Activated CD4-positive, alpha-beta T cell treated with anti-CD3 and anti-CD28 coated beads, Interleukin-2, amount 50 U/mL, for 4 hours (primary cell): Measurements from ENCODE around the gene NFYA.

Experiments used
- DNase-seq, 2 experiments: peaks; one replicate each; pipeline ENCODE4 v3.0.0-alpha.2; 2020

NFYA gene

DNA sequence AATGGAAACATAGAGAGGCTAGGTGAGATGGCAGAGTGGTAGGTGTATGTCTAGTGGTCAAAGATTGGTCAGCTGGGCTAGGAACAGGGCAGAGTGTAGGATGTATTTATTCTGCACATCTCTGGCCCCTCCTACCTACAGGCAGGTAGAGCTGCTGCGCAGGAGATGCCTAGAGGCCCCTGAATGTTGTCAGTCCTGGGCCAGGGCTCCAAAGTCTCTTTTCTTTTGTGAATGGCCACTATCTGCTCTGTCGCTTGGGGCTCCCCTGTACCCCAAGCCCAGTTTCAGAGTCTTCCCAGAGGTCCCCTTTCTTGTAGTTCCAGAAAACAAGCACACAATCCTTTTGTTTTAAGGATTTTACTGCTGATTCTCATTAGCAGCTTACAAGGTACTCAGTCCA, 25.5 kb upstream of the NFYA start:
- no peak for DNase-seq

DNA sequence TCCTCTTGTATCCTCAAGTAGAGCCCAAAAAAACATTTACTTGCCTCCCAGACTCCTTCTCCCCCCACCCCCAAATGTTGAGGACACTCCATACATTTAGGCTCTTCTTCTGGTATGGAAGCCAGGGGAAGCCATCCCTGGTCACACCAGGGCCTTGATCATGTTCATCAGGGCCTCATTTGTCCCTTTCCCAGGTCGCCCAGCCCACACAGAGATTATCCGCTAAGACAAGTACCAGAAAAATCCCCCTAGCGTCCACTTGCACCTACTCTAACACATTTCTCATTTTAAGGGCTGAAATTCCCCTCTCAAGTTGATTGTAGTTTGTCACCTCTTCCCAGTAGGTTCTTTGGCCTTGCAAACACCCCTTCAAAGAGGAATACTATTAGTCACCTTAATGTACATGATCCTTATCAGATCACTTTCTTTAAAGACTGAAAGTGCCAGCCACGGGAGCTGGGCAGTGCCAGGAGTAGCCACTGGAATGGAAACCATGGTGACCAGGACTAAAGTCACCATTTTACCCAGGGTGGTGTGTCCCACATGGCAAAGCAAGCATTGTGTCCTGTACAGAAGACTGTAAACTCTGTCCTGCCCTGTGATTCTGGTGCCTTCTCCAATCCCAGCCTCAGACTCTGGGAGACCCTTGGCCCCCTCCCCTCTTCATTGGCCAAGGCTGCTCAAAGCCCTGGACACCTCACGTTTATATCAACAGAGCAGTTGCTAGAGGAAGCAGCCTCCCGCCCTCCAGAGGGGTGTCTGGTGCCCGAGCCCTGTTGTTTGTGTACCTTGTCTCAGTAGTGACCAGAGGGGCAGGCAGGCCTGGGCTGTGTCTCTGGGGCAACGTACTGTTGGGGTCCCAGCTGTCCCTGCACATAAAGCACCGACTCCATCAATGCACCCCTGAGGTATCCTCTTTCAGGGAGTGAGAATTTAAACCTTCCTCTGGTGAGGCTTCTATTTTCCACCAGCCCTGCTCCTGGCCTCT, 24.7 kb upstream of the NFYA start:
- no peak for DNase-seq

DNA sequence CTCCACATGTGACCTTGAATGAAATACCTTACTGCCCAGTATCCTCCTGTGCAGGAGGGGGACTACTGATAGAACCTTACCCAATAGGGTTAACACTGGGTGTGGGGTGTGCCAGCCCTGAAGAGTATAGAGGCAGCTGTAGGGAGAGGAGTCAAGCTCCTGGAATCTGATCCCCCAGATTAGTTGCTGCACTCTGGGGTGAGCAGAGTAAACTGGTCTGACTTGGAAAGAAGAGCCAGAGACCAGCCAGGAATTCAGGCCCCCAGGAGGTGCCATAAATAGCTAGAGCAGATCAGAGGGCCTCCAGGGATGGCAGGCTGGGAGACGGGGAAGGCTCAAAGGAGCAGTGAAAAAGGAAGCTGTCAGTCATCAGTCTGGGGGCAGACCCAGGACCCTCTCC, 23.3 kb upstream of the NFYA start:
- no peak for DNase-seq

DNA sequence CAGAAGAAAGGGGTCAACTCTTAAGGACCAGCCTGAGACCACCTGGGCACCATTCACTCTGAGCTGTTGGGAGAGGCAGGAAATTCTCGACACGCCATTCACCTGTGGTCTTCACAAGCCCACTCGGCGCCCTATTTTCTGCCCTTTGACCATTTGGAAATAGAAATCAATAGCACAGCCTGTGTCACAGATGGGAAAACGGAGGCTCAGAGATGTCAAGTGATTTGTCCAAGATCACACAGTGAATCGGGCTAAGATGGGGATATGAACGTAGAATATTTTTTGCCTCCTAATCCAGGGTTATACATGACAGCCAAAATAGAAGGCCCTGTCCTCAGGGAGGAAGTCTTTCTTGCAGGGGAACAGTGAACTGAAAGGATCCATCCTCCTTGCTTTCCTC, 22.8 kb upstream of the NFYA start:
- DNase-seq = no peak

DNA sequence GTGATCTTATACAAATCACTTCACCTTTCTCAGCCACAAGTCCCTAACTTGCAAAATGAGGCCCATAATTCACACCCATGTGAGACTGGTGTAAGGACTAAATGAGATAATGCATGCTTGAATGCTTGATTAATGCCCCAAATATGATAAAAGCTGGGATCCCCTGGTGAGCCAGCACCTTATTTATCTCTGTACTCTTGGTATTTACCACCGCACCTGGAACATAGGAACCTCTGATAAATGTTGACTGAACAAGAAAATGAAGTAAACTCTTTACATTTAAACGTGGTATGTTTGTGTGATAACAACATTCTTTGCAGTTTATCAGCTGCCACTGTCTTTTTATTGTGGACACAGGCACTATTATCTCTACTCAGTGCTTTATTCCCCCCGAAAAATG, 22.2 kb upstream of the NFYA start:
- no peak for DNase-seq

DNA sequence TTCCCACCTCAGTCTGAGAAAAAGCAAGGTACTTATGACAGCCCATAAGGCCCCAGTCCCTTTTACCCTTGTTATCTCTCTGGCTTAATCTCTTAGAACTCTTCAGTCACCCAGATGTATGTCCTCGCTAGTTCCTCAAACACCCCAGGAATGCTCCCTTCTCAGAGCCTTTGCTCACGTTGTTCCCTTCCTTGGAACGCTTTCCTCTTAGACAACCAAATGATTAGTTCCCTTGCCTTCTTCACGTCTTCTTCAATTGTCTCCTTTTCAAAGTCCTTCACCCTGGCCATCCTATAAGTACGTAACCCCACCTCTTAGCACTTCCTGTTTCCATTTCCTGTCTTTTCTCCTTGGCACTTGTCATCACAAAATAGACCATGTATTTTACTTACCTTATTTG, 20.9 kb upstream of the NFYA start:
- no peak for DNase-seq

DNA sequence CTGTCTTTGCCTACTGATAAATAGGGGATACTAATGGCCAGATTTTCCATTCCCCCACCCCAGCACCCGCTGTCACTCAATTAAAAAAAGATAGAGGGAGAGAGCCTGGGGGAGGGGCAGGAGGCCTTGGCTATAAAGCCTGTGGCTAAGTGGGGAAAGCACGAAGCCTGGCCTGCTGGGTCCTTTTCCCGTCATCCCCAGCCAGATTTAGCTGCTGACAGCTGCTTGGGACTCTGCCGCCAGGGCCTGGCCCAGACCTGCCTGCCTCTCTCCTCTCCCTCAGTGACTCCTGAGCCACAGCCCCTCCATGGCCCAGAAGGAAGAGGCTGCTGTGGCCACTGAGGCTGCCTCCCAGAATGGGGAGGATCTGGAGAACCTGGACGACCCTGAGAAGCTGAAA, 19.7 kb upstream of the NFYA start, which contains the start of gene APOBEC2:
Gene APOBEC2 (plus strand): TSS at position 162 of the 400 bp plus-strand sequence. CDS start 146 bp downstream, at position 308.
- no peak for DNase-seq

DNA sequence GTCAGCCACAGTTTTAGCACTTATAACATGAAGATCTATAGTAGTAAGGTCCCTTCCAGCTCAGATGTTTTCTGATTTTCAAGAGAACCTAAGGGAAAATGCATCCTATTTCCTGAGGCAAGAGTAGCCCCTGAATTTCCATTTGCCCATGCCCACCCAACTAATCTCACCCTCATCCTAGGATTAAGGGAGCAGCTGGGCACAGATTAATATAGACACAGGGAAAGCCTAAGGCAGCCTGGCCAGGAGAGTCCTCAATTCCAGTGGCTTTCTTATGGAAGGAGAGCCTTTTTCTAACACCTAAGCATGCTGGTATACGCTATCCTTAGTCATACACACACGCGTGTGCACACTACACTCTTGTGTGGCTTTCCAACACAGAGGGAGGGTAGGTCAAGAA, 18.3 kb upstream of the NFYA start:
- DNase-seq = no peak

DNA sequence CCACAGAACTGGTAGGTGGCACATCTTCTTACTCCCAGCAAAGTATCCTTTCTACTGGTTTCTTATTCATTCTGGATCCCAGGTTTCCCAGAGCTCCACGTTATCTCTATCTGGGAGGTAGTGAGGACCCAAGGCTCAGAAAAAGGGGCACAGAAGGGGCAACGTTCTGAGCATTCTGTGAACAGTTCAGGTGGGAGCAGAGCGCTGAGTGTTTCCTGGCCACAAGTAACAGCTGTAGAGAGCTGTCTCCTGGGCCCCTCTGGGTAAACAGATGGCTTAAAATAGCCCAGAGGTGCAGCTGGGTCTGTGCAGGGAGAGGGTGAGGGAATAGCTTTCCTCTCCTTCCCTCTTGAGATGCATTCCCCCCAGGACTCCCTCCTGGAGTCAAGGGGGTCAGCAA, 17.6 kb upstream of the NFYA start:
- DNase-seq = no peak

DNA sequence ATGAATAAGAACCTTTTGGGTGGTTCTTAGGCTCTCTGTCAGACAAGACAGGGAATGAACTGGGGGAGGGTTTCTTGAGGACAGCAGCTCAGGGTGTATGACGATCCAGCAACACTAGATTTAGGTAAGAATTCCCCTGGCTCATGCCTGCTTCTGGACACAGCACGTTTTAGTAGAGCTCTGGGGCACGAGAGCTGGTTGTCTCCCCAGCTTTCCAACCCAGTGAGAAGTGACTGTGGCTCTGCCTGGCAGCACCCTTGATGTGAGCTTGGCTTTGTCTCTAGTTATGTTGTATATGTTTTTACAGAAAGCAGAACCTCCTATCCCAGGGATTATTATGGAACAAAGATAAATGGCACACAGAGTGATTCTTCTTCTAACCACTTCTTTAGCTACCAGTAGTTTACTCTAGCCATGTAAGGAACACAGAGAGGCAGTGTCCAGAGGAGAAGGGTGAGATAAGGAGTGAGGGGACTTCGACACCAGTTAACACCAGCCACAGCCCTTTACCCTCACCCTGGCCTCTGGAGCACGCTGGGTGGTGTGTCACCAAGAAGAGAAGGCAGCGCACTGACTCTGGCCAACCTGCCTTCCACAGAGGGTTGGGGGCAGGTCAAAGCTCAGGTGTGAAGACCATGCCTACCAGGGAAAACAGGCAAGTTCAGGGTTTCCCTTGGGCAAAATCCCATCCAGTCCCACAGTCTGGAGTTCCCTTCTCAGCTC, 15.8 kb upstream of the NFYA start:
- DNase-seq = no peak

DNA sequence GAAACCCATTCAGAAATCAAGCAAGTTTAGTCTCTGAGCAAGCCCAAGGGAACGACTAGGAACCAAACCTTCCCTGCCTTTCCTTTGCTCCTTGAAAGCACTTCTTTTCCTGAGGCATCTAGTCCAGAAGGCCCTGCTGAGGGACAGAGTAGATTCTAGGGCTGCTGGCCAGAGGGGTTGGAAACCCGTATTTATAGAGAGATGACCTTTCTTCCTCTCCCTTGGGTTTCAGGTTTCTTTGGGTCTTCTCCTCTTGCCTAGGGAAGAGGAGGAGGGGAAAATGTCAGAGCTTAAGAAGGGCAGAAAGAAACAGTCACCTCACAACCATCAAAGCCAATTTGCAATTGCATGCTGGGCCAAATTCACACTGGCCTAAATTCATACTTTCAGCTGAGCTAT, 14.0 kb upstream of the NFYA start:
- DNase-seq = no peak

DNA sequence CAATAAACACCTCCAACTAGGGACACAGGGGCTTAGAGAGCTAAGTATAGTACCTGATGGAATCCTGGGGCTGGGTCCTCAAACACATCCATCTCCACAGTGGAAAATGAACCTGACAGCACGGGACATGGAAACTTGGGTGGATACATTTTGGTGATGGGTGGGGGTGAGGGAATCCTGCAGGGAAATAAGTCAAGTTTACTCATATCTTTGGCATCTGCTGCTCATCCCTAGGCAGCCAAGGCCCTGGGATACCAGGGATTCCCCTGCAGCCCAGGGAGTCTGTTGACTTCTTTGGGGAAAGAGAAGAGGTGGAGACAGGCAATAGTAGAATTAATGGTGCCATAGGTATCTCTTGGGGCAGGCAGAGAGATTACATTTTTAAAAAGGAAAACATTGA, 13.2 kb upstream of the NFYA start:
- DNase-seq = no peak

DNA sequence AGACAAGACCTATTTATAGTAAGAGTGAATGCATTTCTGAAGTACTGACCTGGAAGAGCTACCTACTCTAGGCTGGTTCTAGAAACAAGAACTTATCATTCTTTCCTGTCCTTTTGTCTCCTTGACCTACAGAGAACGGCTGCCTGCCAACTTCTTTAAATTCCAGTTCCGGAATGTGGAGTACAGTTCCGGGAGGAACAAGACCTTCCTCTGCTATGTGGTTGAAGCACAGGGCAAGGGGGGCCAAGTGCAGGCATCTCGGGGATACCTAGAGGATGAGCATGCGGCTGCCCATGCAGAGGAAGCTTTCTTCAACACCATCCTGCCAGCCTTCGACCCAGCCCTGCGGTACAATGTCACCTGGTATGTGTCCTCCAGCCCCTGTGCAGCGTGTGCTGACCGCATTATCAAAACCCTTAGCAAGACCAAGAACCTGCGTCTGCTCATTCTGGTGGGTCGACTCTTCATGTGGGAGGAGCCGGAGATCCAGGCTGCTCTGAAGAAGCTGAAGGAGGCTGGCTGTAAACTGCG, 11.5 kb upstream of the NFYA start:
- DNase-seq = no peak

DNA sequence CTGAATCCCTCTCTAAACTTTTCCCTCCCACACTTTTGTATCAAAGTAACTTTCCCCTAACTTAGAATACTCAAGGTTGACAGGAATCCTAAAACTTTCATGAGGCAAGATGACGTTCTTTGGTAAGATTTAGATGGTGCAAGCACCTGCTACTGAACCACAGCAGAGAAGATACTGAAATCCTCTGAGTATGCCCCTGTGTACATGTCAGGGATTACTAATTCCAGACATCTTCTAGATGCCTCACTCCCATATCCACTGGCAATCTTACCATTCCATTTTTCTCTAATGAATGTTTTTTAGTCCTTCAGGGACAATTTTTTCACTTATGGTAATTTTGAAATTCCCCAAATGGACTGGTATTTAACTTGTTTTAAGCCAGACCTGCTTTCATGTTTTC, 10.7 kb upstream of the NFYA start:
- no peak for DNase-seq

DNA sequence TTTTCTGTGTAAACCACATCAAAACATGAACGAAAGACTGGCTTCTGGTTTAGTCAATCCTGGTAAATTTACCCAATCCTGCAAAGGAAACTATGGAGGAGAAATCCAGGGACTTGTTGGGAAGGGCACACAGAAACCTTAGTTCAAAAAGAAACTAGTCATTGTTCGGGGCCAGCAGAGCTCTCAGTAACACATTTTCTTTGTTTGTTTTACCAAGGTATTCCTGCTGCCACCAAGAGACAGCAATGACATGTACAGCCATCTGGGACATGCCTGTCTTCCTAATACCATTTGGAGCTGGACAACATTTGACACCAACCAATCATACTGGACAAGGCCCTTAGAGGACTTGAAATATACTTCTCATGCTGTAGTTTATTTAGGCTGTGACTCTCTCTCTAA, 8.9 kb upstream of the NFYA start:
- no peak for DNase-seq

DNA sequence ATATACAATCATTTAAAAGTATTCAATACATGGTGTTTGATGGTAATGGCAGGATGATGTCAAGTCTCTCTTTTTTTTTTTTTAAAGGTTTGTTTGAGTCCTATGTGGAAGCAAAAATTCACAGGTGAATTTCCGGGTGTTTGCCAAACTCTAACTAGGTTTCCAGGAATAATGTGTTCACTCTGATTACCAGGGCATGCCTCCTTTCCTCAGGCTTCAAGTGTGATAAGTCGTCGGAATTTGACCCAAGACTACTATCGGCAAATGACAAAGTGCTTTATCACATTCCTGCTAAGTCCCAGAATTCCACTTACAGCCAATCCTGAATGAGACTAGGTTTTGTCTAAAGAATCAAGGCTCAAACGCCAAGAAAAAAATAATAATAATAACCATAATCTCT, 7.9 kb upstream of the NFYA start:
- DNase-seq = no peak

DNA sequence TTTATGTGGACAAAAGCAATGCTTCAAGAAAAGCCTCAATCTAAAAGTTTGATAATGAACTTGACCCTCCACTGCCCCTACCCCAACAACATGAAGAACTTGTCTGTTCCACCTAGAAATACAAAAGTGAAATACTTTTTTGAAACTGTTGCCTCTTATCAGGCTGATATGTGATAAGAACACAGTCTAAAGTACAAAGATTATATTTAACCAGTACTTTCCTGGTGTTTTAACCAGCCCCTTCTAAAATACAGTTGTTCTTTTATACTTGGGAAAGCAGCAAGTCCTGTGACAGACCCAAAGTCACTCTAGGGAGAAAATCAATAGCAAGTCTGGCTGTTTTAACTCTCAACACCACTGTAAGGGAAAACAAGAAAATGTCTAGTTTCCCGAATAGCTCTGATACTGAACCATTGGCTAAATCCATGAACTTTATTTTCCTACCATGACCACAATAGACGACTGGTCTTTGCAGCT, 7.2 kb upstream of the NFYA start:
- DNase-seq = no peak

DNA sequence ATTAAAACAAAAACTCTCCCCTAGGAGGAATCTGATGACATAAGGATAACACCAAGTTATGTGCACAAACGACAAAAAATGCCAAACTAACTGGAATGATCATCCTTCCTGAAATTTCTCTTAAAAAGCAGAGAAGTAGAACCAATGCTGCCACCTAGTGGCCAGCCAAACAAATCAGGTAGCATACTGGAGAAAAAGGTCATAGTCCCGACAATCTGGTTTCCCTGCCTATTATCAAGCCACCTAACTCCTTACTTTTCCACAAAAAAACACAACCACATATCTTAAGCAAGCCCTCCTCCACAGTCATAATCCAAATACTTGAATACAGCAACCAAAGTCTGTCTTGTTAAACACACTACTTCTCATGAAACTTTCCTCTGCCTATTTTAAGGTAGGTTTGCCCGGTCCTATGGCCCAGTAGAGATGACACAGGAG, 5.9 kb upstream of the NFYA start:
- peak; percentile 52 to 61 for DNase-seq

DNA sequence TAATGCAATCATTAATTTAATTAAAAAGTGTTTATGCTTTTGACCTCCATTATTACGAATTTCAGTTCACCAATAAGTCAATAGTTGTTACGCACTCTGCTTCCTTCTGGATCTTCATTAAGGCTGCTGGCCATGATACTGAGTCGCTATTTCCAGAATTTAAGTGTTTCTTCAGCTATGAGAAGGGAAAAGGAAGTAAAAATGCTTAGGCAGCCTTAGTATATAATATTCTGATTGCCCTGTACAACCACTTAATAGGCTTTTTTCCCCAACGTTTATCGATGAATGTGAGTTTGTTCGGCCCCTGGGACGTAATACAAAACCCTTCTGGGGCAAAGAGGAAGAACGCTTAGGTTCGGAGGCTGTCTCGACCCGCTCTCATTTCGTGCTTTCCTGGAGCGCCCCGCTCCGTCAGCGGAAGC, 1.3 kb upstream of the NFYA start:
- no peak for DNase-seq

DNA sequence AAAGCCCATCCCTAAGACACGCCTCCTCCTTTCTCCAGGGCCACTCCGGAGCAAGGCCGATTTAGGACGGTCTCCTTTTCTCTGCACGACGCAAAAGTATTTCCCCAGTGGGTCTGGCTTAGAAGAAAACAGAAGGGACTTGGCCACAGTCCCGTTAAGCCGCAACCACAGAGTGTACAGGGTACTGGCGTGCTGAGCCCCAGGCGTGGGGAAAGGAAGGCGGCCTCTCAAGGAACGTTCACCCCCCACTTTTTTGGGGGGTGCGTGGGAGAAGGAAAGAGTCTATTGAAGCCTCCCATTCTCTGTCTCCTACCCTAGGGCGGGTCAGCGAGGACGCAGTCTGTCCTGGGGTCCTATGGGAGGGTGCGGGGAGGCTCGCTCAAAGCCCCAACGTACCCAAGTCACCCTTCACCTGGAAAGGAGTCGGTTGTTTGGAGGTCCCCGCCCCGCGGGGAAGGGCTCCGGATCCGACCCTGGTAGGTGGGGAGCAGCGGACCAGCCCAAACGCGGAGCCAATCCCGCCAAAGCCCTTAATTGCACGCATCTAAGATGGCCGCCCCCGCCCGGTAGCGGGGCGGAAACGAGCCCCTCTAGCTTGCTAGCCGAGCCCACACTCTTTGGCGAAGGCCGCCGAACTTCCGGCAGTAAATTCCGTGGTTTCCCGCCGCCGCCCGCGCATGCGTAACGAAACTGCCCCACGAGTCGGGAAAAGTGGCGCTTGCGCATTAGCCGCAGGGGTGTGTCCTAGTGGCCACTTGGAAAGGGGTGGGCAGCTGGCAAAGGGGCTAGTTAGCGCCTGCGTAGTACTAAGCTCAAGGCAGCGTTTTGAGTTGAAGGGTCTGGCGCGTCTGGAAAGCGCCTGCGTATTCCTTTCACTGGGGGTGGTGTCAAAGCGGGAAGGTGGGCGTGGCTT, 595 bp upstream of the NFYA start, which contains the start of gene OARD1:
Gene OARD1 (minus strand): TSS at position 434 of the 913 bp plus-strand sequence. CDS start 722 bp downstream, outside the sequence.
- peak; percentile 99 for DNase-seq

DNA sequence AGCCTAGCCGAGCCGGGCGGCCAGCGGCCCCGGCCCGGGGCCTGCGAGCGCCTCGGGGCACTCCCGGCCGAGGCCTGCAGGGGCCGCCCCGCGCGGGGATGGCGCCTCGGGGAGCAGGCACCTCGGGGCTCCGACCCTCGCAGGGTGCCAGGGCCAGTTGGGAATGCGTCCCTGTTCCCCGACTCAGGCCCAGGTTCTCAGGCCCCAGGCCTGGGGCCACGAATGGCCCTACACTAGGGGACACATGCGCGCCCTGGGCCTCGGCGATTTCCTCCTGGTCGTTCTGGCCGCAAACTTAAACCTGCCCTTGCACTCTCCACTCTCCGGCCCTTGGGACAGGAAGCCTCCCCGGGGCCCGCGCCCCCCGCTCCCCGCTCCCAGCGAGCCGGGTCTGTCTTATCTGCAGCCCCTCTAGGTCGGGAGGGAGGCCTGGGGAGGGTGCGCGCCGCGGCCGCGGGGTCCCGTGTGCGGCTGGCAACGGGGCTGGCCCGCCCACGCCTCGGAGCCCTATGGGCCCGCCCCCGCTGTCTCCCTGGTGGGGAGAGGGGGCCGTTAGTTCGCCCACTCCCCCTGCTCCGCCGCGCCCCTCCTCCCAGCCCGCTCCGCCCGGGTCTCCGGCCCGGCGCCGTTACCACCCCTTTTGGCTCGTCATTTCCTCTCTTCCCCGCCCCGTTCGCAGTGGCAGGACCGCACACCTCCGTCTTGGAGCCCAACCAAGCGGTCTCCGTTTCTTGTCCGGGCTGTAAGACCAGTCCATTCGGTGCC, 611 bp downstream of the NFYA start:
- DNase-seq = peak; percentile 71 to 76
